Stomach smooth muscle (tissue), 2 donors: Measurements from ENCODE around the gene PLCL2.

Experiments used
- H3K27ac ChIP-seq: one replicate; pipeline ENCODE4 v1.7.0; 2013; ENCODE audit warnings: mild to moderate bottlenecking, low read length, inconsistent platforms
- H3K27me3 ChIP-seq, 2 donors: one replicate each; pipeline ENCODE4 v1.7.0; 2013; ENCODE audit warnings: low read length in 2 of 2; ENCODE audit not compliant: insufficient read depth in 2 of 2, control insufficient read depth in 1 of 2
- H3K36me3 ChIP-seq, 2 donors: one replicate each; pipeline ENCODE4 v1.7.0; 2013; ENCODE audit warnings: low read length in 2 of 2; ENCODE audit not compliant: control insufficient read depth in 2 of 2, insufficient read depth in 2 of 2
- H3K4me1 ChIP-seq: one replicate; pipeline ENCODE4 v1.7.0; 2013; ENCODE audit warnings: low read length; ENCODE audit not compliant: control insufficient read depth, insufficient read depth
- H3K4me3 ChIP-seq, 2 donors: one replicate each; pipeline ENCODE4 v1.7.0; 2013; ENCODE audit warnings: low read length in 2 of 2
- H3K9ac ChIP-seq, 2 donors: one replicate each; pipeline ENCODE4 v1.7.0; 2013; ENCODE audit warnings: low read length in 2 of 2, mild to moderate bottlenecking in 1 of 2
- H3K9me3 ChIP-seq, 2 donors: one replicate each; pipeline ENCODE4 v1.7.0; 2013; ENCODE audit warnings: low read length in 2 of 2; ENCODE audit not compliant: control insufficient read depth in 2 of 2
- donor health status: healthy.
- donor health status: Pancreatic carcinoma.

PLCL2 gene

GRCh38 chr3:16884748-16885592 is at the start of gene PLCL2:
Gene PLCL2, plus strand, starts transcription at chr3:16884955. Its CDS starts 85 bp downstream, at chr3:16885040.
- Histone ChIP-seq H3K4me1 (peaks cover 33% of the 10 kb centered on the region), H3K27me3 (no peaks in the 10 kb centered on the region), H3K4me3 (peak within 1 kb of the TSS; percentile 81 to 83), H3K27ac (peak within 1 kb of the TSS; percentile 70), H3K36me3 (no peaks in the 10 kb centered on the region), H3K9ac (peak within 1 kb of the TSS; percentile 64 to 65), H3K9me3 (no peaks in the 10 kb centered on the region)

GRCh38 chr3:16836505-16837237 is 48.1 kb upstream of the PLCL2 start:
- no peaks in the 10 kb centered on the region for H3K9me3 ChIP-seq
- H3K27me3 ChIP-seq = no peaks in the 10 kb centered on the region
- no peaks in the 10 kb centered on the region for H3K36me3 ChIP-seq
- peak overlapping the region in 1 of 2 donors; percentile 48 for H3K4me3 ChIP-seq
- H3K9ac ChIP-seq = no peak overlapping the region
- peaks cover 3% of the 10 kb centered on the region for H3K4me1 ChIP-seq
- H3K27ac ChIP-seq = no peak overlapping the region

DNA sequence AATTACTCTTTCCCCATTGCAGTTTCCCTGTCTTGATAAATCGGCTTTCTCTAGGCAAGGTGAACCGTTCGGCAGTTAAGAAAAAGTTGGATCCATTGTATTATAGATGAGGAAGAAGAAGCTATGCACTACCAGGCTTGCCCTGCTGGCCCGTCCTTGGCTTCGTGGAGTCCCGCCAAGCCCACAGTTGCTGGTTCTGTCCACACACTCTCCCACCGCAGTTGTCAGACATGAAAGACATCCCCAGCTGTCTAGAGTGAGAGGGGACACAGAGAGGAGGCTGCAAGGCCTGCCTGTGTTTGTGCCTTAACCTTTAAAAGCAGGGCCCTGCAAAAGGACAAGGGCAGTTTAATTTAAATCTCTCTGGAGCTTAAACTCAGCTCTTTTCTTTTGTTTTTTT is 47.2 kb upstream of the PLCL2 start:
- no peak overlapping the region for H3K9ac ChIP-seq

GRCh38 chr3:16838561-16838960 is 46.2 kb upstream of the PLCL2 start:
- H3K27me3 ChIP-seq = no peaks in the 10 kb centered on the region
- no peaks in the 10 kb centered on the region for H3K36me3 ChIP-seq
- peaks cover 11% of the 10 kb centered on the region for H3K4me1 ChIP-seq
- no peaks in the 10 kb centered on the region for H3K9me3 ChIP-seq
- H3K27ac ChIP-seq = no peak overlapping the region
- H3K9ac ChIP-seq = no peak overlapping the region
- H3K4me3 ChIP-seq = no peak overlapping the region

More for the DNA sequence above, 47.2 kb upstream of the PLCL2 start:
- Histone ChIP-seq H3K27ac (no peak overlapping the region), H3K9me3 (no peaks in the 10 kb centered on the region), H3K4me3 (peak overlapping the region in 1 of 2 donors; percentile 48), H3K36me3 (no peaks in the 10 kb centered on the region), H3K4me1 (peaks cover 8% of the 10 kb centered on the region), H3K27me3 (no peaks in the 10 kb centered on the region)

DNA sequence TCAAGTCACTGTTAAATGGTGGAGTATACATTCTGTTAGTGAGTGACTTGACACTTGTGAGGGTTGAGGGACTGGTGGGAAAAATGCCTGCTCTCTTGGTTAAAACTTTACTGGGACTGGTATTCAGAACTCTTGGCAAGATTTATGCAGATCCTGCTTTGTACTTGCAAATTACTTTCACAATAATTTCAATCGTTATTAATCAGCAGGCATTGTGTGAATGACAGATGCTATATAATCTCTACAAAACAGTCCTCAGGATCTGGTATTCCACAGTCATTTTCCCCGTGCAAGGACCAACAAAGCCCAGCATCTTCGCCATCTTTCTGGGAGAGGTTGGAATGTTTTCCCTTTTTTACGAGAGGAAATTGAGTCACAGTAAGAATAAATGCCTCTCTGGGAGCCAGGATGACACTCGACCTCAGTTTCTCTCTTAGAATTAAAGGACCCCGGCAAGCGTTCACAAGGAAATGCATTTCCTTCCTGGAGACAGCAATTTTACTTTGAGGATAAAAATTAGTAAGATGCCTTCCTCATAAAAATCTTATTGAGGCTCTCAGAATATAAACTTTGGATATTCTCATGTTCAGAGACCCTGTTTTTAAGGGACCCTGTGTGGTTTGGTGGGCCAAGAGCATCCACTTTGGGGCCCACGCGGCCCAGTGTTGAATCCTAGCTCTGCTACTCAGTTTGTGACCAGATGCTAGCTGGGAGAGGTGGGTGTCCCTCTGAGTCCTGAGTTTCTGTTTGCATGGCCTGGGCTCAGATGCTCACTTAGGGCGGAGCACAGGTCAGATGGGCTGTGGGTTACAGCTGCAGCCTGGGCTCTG is 45.3 kb upstream of the PLCL2 start:
- no peak overlapping the region for H3K27ac ChIP-seq
- H3K9ac ChIP-seq = no peak overlapping the region
- no peaks in the 10 kb centered on the region for H3K27me3 ChIP-seq
- no peaks in the 10 kb centered on the region for H3K9me3 ChIP-seq
- peaks cover 11% of the 10 kb centered on the region for H3K4me1 ChIP-seq
- H3K36me3 ChIP-seq = no peaks in the 10 kb centered on the region
- no peak overlapping the region for H3K4me3 ChIP-seq

- Histone ChIP-seq H3K27me3 (no peaks in the 10 kb centered on the region), H3K27ac (no peak overlapping the region), H3K9me3 (no peaks in the 10 kb centered on the region), H3K4me1 (peaks cover 11% of the 10 kb centered on the region), H3K4me3 (no peak overlapping the region), H3K9ac (no peak overlapping the region), H3K36me3 (no peaks in the 10 kb centered on the region)
Observed at GRCh38 chr3:16840101-16840424, 44.7 kb upstream of the PLCL2 start.

- Histone ChIP-seq H3K9me3 (no peaks in the 10 kb centered on the region), H3K27ac (peak overlapping the region; percentile 53), H3K9ac (peak overlapping the region; percentile 2 to 36), H3K4me1 (peaks cover 11% of the 10 kb centered on the region), H3K36me3 (no peaks in the 10 kb centered on the region), H3K4me3 (peak overlapping the region; percentile 52 to 61), H3K27me3 (no peaks in the 10 kb centered on the region)
Observed at GRCh38 chr3:16841041-16841753, 43.6 kb upstream of the PLCL2 start.

DNA sequence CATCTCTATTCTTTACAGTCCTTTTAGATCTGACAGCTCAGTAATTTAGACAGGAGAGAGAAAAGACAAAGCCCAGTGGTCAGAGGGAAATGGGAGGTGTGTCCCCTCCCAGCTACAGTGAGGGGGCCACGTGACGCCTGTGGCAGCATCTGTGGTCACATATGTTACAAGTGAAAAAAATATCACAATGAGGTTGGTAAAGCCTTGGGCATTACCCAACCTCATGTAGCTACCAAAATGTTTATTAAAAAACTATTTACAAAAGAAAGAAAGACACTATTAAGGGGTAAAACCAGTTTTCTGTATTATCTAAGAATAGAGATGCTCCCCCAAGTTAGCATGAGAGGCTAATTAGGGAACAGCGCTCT is 42.9 kb upstream of the PLCL2 start:
- Histone ChIP-seq H3K27ac (peak overlapping the region; percentile 53), H3K9ac (no peak overlapping the region), H3K9me3 (no peaks in the 10 kb centered on the region), H3K4me3 (peak overlapping the region in 1 of 2 donors; percentile 61), H3K36me3 (no peaks in the 10 kb centered on the region), H3K4me1 (peaks cover 11% of the 10 kb centered on the region), H3K27me3 (no peaks in the 10 kb centered on the region)

GRCh38 chr3:16842272-16843270 is 42.2 kb upstream of the PLCL2 start:
- Histone ChIP-seq H3K9me3 (no peaks in the 10 kb centered on the region), H3K27me3 (no peaks in the 10 kb centered on the region), H3K27ac (peak overlapping the region; percentile 53), H3K4me1 (peaks cover 9% of the 10 kb centered on the region), H3K9ac (peak overlapping the region in 1 of 2 donors; percentile 29), H3K36me3 (no peaks in the 10 kb centered on the region), H3K4me3 (peak overlapping the region in 1 of 2 donors; percentile 22)
